NCI-H69 (cell line): Measurements from ENCODE around the gene COL4A4.

Experiments used
- DNase-seq: peaks from one replicate; lab custom pipeline; 2025; lab: John Stamatoyannopoulos, UW

The COL4A4 gene

GRCh38 chr2:227161947-227162346 lies 2.1 kb downstream of the COL4A4 start:
- no peak for DNase-seq

GRCh38 chr2:227160164-227160563 lies 3.8 kb downstream of the COL4A4 start:
- no peak for DNase-seq

GRCh38 chr2:227154986-227155774 lies 8.8 kb downstream of the COL4A4 start:
- DNase-seq, result no peak

- DNase-seq, result peak; percentile 79
Measured at GRCh38 chr2:227153758-227154486, 10.1 kb downstream of the COL4A4 start.

- DNase-seq, result peak; percentile 31
Measured at GRCh38 chr2:227153307-227153706, 10.7 kb downstream of the COL4A4 start.

GRCh38 chr2:227152093-227152766 lies 11.8 kb downstream of the COL4A4 start:
- DNase-seq, result no peak

- no peak for DNase-seq
Measured at GRCh38 chr2:227150222-227150936, 13.6 kb downstream of the COL4A4 start.

GRCh38 chr2:227148106-227148505 lies 15.9 kb downstream of the COL4A4 start:
- DNase-seq, result no peak

GRCh38 chr2:227147023-227147422 lies 17.0 kb downstream of the COL4A4 start:
- DNase-seq, result no peak

- DNase-seq, result no peak
Measured at GRCh38 chr2:227146456-227146855, 17.5 kb downstream of the COL4A4 start.

GRCh38 chr2:227143895-227144294 lies 20.1 kb downstream of the COL4A4 start:
- no peak for DNase-seq

GRCh38 chr2:227141301-227141700 lies 22.7 kb downstream of the COL4A4 start:
- no peak for DNase-seq

- no peak for DNase-seq
Measured at GRCh38 chr2:227134591-227134990, 29.4 kb downstream of the COL4A4 start.

GRCh38 chr2:227132986-227133385 lies 31.0 kb downstream of the COL4A4 start:
- DNase-seq, result no peak

GRCh38 chr2:227130636-227131035 lies 33.4 kb downstream of the COL4A4 start:
- no peak for DNase-seq

- peak; percentile 92 for DNase-seq
Measured at GRCh38 chr2:227127201-227127600, 36.8 kb downstream of the COL4A4 start.

GRCh38 chr2:227125506-227125905 lies 38.5 kb downstream of the COL4A4 start:
- peak; percentile 8 for DNase-seq

- peak; percentile 46 for DNase-seq
Measured at GRCh38 chr2:227124811-227125210, 39.2 kb downstream of the COL4A4 start.

- DNase-seq, result no peak
Measured at GRCh38 chr2:227123697-227124096, 40.3 kb downstream of the COL4A4 start.

- no peak for DNase-seq
Measured at GRCh38 chr2:227118353-227118752, 45.7 kb downstream of the COL4A4 start.

- no peak for DNase-seq
Measured at GRCh38 chr2:227117852-227118251, 46.2 kb downstream of the COL4A4 start.

- no peak for DNase-seq
Measured at GRCh38 chr2:227117027-227117426, 47.0 kb downstream of the COL4A4 start.
